ENCODE results near the gene FOXM1. TPM values are rescaled to one million over a fixed set of nuclear protein-coding genes. Genes with fewer than 3 reads are reported as not detected.
A peak's percentile ranks its signal among the peaks of the same experiment; 100 is the strongest.

FOXM1 gene
- total and polyA plus RNA-seq, 2 of the 13 experiments (the other 11 are each of a cell fraction or from before 2014, with no cell fraction given) = 17.1 to 25.9 TPM

- Histone ChIP-seq H3K9me3 (ENCODE audit: low read length) (no peaks in the 10 kb centered on the region), H3K9ac (ENCODE audit: insufficient read depth, low read depth, low read length) (peak overlapping the region; percentile 74), H3K27ac (ENCODE audit: extremely low read length, insufficient read depth, low read length) (peak overlapping the region; percentile 69), H2AFZ (ENCODE audit: low read length) (no peak overlapping the region), H3K79me2 (ENCODE audit: insufficient read depth, low read length) (peaks cover 17% of the 10 kb centered on the region), H3K27me3 (ENCODE audit: control insufficient read depth in 1 of 2, insufficient read depth in 2 of 2, low read length in 2 of 2) (no peaks in the 10 kb centered on the region), H3K4me1 (ENCODE audit: insufficient read depth, low read length) (peaks cover 57% of the 10 kb centered on the region), H3K4me2 (ENCODE audit: low read depth, low read length) (peak overlapping the region; percentile 91), H3K36me3 (replicated peaks in 1 of 2; ENCODE audit: control insufficient read depth in 1 of 2, insufficient read depth in 2 of 2, low read length in 2 of 2) (peaks cover 0 to 7% of the 10 kb centered on the region in 2 experiments; a peak in 1 of 5 replicates), H4K20me1 (ENCODE audit: insufficient read depth, low read length) (no peaks in the 10 kb centered on the region), H3K4me3 (replicated peaks in 1 of 3; ENCODE audit: insufficient read depth in 1 of 3, low read depth in 2 of 3, low read length in 3 of 3) (peak overlapping the region; percentile 34 to 87 (median 45); a peak in 4 of 6 replicates)
- no TSS peak for BruUV-seq (replicated peaks)
- intact Hi-C loops (cut with micrococcal nuclease; ENCODE audit: unreplicated experiment) = loop anchor here (5.0 kb wide), 1 partner anchor 72 kb away; no protein-coding TSS in a partner anchor
- in situ Hi-C loops (cut with HindIII; ENCODE audit: extremely low pct_ligation_motif_present, low pct_unique_long_range_greater_than_20kb) = no loop called here
- DNase-seq (ENCODE audit: low spot score) (no peak), ATAC-seq (no peak), FAIRE-seq (no peak)
- WGBS (ENCODE audit: low lambda C conversion rate) = 82% methylated on average over 10 of the region's 10 CpGs
- ChIA-PET POLR2A (interaction anchor here (0.7 to 1.8 kb wide), 10 partner anchors 11 to 1122 kb away, joined by 3 to 12 read pairs (median 3); partner anchors contain the start of gene RHNO1), CTCF (ENCODE audit: low intra/inter-chr PET ratio, low total read pairs) (no interaction called here)
- no peak for TF ChIP-seq SNAPC4 (CRISPR knock-in tag; IDR thresholded peaks at IDR 0.05)
- no peak for TF ChIP-seq ZBTB4 (CRISPR knock-in tag; IDR thresholded peaks at IDR 0.05; ENCODE audit: borderline replicate concordance)
- TF ChIP-seq SNAI1 (CRISPR knock-in tag; IDR thresholded peaks at IDR 0.05; ENCODE audit: borderline replicate concordance) = 0 out of 2 replicates have a peak, but pooled peaks have one; percentile 0
- no peak for TF ChIP-seq ZNF142 (CRISPR knock-in tag; IDR thresholded peaks at IDR 0.05)
- TF ChIP-seq ZNF83 (CRISPR knock-in tag; IDR thresholded peaks at IDR 0.05; ENCODE audit: borderline replicate concordance) = no peak
- TF ChIP-seq RFX5 (IDR thresholded peaks at IDR 0.05; ENCODE audit: low read depth, low read length) = no peak
- TF ChIP-seq EEA1 (CRISPR knock-in tag; IDR thresholded peaks at IDR 0.05; ENCODE audit: borderline replicate concordance) = 0 out of 2 replicates have a peak, but pooled peaks have one; percentile 5
- TF ChIP-seq ZNF451 (CRISPR knock-in tag; IDR thresholded peaks at IDR 0.05) = no peak
Observed at GRCh38 chr12:2890001-2890387, 13.0 kb upstream of the FOXM1 start.
